VCaP (cell line): ENCODE results near the gene FAM168A.

Source experiments
- H3K27ac ChIP-seq: fragments of 450-650 bp; 2 replicates; pipeline ENCODE4 v1.5.1; 2017
- TF ChIP-seq, protein P1 (sequence below): fragments of 450-650 bp; conservative IDR thresholded peaks from 2 replicates; pipeline ENCODE4 v1.5.1; 2017; ENCODE audit warnings: mild to moderate bottlenecking, moderate library complexity

Gene FAM168A

DNA sequence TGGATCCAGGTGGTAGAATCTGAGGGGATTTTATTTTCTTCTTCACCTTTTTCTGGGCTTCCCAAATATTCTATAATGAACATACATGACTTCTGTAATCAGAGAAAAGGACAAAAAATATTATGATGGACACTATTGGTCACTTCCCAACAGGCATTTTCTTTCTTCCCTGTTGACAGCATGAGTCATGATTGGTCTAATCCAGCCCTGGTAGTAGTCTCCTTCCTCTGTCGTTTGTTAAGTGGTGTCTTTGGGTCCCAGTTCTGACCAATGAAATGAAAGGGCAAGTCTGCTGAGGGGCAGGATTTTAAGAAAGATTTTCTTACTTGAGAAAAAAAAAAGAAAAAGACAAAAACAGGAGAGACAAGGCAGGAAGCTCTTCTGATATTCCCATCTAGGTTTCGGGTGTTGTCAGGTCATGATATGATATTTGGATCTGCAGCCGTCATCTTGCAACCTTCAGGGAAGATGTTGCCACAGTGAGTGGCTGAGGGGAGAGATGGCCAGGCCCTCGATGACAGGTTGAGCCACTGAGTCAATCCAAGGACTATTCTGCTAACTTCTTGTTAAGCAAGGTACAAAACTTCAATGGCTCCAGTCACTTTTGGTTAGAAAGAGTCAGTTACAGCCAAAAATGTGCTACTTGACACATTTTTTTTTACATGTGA, 25.1 kb upstream of the FAM168A start:
- no peak overlapping the region for H3K27ac ChIP-seq

DNA sequence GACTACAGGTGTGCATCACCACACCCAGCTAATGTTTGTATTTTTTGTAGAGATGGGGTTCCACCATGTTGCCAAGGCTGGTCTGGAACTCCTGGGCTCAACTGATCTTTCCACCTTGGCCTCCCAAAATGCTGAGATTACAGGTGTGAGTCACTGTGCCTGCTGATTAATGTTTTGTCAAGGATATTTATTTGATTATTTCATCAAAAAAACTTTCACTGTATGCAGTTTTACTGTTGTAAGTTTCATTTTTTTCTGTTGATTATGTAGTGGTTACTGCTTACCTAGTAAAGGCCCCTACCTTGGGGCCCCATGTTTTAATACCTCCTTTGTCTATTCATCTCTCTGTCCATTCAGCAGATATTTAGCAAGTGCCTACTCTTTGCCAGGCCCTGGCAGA, 16.7 kb upstream of the FAM168A start:
- TF ChIP-seq, protein P1, sequence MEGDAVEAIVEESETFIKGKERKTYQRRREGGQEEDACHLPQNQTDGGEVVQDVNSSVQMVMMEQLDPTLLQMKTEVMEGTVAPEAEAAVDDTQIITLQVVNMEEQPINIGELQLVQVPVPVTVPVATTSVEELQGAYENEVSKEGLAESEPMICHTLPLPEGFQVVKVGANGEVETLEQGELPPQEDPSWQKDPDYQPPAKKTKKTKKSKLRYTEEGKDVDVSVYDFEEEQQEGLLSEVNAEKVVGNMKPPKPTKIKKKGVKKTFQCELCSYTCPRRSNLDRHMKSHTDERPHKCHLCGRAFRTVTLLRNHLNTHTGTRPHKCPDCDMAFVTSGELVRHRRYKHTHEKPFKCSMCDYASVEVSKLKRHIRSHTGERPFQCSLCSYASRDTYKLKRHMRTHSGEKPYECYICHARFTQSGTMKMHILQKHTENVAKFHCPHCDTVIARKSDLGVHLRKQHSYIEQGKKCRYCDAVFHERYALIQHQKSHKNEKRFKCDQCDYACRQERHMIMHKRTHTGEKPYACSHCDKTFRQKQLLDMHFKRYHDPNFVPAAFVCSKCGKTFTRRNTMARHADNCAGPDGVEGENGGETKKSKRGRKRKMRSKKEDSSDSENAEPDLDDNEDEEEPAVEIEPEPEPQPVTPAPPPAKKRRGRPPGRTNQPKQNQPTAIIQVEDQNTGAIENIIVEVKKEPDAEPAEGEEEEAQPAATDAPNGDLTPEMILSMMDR, result no peak
- H3K27ac ChIP-seq, result no peak overlapping the region

More for the DNA sequence above, 25.1 kb upstream of the FAM168A start:
- TF ChIP-seq, protein P1, result no peak

DNA sequence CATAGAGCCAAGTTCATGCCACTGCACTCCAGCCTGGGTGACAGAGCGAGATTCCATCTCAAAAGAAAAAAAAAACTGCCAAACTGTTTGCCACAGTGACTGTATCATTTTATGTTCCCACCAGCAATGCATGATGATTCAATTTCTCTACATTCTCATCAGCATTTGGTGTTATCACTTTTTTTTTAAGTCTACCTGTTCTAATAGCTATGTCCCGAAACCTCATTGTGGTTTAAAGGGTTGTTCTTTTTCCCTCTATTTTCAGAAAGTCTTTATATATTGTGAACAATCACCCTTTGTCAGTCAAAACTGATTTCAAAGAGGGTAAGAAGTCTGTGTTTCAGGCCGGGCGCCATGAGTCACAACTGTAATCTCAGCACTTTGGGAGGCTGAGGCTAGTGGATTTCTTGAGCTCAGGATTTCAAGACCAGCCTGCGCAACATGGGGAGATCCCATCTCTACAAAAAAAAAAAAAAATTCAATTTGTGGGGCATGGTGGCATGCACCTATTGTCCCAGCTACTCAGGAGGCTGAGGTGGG, 14.8 kb upstream of the FAM168A start:
- TF ChIP-seq, protein P1, result no peak
- H3K27ac ChIP-seq, result no peak overlapping the region

DNA sequence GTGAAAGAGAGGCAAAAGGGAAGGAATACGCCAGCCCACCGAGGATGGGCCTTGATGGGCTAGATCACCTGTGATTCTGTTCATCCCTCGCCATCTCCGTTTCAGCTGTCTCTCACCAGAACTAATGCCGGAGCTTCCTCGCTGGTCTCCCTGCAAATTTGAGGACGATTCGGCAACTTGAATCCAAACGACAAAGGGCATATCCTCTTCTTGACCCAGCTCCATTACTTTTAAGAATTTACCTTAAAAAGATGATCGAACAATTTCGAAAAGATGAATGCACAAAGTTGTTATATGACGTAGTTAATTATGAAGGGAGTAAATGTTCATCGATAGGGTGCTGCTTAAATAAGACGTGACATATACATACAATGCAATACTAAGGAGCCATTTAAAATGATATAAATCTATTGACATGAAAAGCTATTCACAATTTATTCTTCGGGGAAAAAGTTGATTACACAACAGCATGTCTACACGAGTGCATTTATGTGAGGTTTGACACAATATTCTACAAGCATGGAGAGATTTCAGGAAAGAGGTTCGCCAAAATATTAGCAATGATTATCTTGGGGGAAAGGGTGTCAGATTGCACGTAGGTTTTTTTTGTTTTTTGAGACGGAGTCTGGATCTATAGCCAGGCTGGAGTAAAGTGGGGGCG, 937 bp upstream of the FAM168A start:
- TF ChIP-seq, protein P1, result no peak
- peak overlapping the region; percentile 90 for H3K27ac ChIP-seq

DNA sequence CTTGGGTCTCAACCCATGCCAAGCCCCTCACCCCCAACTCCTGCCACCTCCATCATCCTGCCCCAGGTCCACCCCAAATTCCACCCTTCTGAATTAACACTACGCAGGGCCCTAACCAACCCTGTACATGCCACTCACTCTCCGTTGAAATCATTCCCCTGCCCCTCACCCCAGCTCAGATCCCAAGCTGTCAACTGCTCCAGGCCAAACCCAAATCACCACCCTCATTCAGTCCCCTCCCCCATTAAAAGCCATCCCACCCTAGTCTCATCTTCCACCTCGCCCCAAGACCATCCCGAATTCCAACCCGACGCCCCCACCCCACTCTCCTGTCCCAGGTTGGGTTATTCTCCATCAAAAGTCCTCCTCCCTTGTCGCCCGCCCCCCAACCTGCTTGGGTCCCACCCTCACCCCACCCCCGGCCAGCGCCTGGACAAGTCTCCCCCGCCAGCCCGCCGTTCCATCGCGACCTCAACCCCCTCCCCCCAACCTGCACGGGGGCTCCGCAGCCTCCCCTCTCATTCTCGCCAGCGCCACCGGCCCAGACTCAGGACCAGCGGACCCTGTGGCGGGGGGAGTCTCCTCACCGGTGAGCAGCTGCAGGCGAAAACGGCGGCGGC, 466 bp downstream of the FAM168A start:
- peak overlapping the region; percentile 90 for H3K27ac ChIP-seq
- TF ChIP-seq, protein P1, result no peak

DNA sequence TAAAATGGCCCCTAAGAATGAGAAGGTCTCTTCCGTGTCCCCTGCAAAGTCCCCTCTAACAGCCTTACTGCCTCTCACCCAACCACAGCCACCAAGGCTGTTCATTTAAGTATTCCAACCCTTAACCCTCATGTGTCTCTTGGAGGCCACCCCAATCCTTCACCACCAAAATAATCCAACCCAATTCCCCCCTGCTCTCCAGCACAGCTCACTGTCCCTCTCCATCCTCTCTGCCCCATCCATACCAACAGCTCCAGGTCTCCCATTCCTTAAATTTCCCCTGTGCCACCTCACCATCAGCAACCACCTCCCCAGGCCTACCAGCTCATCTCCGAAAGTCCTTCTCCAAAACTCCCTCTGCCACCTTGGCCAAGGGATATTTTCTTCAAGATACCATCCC, 1.4 kb downstream of the FAM168A start:
- H3K27ac ChIP-seq, result peak overlapping the region; percentile 90
- TF ChIP-seq, protein P1, result no peak

DNA sequence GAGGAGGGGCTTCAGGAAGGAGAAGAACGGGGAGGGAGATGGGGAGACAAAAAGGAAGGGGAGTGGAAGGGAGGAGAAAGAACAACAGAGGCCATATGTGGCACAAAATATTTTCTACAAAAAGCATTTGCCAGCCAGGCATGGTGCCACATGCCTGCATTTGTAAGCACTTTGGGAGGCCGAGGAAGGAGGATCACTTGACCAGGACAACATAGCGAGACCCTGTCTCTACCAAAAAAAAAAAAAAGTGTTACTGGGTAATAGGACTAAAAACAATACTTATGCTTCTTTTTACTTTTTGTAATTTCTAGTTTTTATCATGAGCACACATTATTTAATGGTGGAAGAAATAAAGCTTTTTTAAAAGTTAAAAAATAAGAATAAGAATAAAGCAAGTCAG, 5.3 kb downstream of the FAM168A start:
- TF ChIP-seq, protein P1, result no peak
- no peak overlapping the region for H3K27ac ChIP-seq
